GM10248 (cell line): Measurements from ENCODE around the gene SNAP29.
"Not testable (repeated sequence)": the region's sequence is repeated elsewhere in the genome, so short reads cannot be mapped to it uniquely, and the experiment has no call there.

ENCODE experiments used
- CTCF ChIA-PET: fragments of 300-600 bp; sonication (Branson Sonifier 250); formaldehyde crosslinking; extraction: SDS; loops from one replicate; lab custom pipeline; 2021; ENCODE audit warnings: antibody characterized with exemption; lab: Yijun Ruan, JAX
- POLR2A ChIA-PET: fragments of 350-650 bp; sonication (Branson Sonifier 250); formaldehyde crosslinking; extraction: SDS; loops from one replicate; lab custom pipeline; 2020; ENCODE audit warnings: antibody characterized with exemption; lab: Yijun Ruan, JAX
- DNase-seq: peaks from one replicate; pipeline ENCODE4 v3.0.0; 2012; ENCODE audit errors: extremely low spot score
- TF ChIP-seq, protein P1 (sequence below): IDR thresholded peaks from 2 replicates; pipeline ENCODE4 v1.5.1; 2012; ENCODE audit warnings: mild to moderate bottlenecking, low read depth; ENCODE audit errors: extremely low read depth, missing control alignments, control extremely low read depth

The SNAP29 gene

DNA sequence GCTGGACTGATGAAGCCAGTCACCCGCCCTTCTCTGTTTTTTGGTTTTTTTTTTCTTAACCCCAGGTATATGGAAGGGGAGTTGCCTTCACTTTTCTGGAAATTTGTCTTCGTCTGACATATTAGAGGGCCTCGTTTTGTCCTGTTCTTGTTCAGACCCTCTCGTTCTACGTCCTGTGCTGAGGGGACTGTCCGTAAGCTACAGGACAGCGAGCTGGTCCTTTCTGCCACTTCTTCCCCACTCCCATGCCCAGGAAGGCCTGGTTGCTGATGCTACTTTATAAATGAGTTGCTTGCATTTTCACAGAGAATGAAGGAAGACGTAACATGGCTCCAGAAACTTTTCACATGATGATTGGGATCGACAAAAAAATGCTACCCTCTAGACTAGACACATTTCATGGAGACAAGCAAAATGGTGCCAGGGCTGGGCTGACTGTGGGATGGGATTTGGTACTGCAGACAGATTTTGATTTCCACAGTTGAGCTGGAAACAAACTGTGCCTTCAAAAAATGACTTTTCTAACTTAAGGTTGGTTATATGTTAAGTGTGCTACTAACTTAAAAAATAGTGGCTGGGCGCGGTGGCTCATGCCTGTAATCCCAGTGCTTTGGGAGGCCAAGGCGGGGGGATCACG lies 31.2 kb downstream of the SNAP29 start:
- ChIA-PET POLR2A (no interaction called here), CTCF (interaction anchor here (0.9 to 1.6 kb wide), 5 partner anchors 16 to 106 kb away, joined by 3 to 4 read pairs (median 3); partner anchors contain the start of gene CRKL)
- TF ChIP-seq, protein P1, sequence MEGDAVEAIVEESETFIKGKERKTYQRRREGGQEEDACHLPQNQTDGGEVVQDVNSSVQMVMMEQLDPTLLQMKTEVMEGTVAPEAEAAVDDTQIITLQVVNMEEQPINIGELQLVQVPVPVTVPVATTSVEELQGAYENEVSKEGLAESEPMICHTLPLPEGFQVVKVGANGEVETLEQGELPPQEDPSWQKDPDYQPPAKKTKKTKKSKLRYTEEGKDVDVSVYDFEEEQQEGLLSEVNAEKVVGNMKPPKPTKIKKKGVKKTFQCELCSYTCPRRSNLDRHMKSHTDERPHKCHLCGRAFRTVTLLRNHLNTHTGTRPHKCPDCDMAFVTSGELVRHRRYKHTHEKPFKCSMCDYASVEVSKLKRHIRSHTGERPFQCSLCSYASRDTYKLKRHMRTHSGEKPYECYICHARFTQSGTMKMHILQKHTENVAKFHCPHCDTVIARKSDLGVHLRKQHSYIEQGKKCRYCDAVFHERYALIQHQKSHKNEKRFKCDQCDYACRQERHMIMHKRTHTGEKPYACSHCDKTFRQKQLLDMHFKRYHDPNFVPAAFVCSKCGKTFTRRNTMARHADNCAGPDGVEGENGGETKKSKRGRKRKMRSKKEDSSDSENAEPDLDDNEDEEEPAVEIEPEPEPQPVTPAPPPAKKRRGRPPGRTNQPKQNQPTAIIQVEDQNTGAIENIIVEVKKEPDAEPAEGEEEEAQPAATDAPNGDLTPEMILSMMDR = no peak
- no peak for DNase-seq

DNA sequence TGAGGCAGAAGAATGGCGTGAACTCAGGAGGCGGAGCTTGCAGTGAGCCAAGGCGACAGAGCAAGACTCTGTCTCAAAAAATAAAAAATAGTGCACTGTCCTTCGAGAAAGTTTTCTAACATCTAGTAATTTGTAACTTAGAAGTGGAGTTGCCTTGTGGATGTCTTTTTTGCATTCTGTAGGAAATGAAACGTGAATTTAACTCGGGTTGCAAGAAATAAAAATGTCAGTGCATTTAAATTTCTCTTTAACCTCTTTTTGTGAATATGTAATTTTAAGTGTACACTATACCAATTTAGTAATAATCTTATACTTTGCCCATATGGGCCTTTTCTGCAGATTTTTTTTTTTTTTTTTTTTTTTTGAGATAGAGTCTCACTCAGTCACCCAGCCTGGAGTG lies 32.2 kb downstream of the SNAP29 start:
- POLR2A ChIA-PET = no interaction called here
- TF ChIP-seq, protein P1 = no peak
- no peak for DNase-seq
- CTCF ChIA-PET = no interaction called here

DNA sequence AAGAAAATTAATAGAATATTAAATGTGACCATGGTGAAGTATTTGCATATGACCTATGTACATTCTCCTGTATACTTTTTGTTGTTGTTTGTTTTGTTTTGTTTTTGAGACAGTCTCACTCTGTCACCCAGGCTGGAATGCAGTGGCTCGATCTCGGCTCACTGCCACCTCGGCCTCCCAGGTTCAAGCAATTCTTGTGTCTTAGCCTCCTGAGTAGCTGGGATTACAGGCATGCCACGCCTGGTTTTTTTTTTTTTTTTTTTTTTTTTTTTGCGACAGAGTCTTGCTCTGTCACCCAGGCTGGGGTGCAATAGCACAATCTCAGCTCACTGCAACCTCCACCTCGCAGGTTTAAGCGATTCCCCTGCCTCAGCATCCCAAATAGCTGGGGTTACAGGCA lies 38.9 kb downstream of the SNAP29 start:
- CTCF ChIA-PET = interaction anchor here (1.5 kb wide), 1 partner anchor 12 kb away, joined by 6 read pairs; no protein-coding TSS in a partner anchor
- DNase-seq, POLR2A ChIA-PET: not testable (repeated sequence)

DNA sequence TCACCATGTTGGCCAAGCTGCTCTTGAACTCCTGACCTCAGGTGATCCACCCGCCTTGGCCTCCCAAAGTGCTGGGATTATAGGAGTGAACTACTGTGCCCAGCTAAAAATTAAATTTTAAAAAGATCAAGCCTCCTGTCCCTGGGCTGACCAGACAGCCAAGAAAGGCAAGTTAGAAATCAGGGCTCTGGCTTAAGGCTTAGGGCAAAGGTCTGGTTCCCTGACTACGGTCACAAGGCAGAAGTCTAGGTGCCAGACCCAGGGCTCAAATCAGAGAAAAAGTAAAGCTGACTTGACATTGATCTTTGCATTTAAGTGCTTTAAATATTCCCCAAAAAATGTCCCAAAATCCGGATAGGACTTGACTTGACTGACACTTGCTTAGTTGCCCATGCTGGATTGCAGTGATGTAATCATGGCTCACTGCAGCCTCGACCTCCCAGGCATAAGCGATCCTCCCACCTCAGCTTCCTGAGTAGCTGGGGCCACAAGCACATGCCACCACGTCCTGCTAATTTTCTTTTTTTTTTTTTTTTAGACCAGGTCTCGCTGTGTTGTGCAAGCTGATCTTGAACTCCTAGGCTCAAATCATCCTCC lies 41.1 kb downstream of the SNAP29 start:
- ChIA-PET CTCF (no interaction called here), POLR2A (no interaction called here)
- TF ChIP-seq, protein P1 = no peak
- no peak for DNase-seq

DNA sequence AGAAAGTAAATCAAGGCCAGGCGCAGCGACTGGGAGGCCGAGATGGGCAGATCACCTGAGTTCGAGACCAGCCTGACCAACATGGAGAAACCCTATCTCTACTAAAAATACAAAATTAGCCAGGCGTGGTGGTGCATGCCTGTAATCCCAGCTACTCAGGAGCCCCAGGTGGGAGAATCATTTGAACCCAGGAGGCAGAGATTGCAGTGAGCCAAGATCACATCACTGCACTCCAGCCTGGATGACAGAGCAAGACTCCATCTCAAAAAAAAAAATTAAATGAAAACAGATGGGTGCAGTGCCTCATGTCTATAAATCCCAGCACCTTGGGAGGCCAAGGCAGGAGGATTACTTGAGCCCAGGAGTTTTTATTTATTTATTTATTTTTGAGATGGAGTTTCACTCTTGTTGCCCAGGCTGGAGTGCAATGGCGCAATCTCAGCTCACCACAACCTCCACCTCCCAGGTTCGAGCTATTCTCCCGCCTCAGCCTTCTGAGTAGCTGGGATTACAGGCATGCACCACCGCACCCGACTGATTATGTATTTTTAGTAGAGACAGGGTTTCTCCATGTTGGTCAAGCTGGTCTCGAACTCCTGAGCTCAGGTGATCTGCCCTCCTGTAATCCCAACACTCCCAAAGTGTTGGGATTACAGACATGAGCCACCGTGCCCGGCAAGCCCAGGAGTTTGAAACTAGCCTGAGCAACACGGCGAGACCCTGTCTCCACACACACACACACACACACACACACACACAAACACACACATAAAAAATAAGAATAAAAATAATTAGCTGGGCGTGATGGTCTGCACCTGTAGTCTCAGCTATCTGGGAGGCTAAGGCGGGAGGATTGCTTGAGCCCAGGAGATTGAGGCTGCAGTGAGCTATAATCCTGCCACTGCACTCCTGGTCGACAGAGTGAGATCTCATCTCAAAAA lies 42.6 kb downstream of the SNAP29 start:
- POLR2A ChIA-PET, DNase-seq: not testable (repeated sequence)
- CTCF ChIA-PET = interaction anchor here (0.7 kb wide), 1 partner anchor 9 kb away, joined by 3 read pairs; no protein-coding TSS in a partner anchor

DNA sequence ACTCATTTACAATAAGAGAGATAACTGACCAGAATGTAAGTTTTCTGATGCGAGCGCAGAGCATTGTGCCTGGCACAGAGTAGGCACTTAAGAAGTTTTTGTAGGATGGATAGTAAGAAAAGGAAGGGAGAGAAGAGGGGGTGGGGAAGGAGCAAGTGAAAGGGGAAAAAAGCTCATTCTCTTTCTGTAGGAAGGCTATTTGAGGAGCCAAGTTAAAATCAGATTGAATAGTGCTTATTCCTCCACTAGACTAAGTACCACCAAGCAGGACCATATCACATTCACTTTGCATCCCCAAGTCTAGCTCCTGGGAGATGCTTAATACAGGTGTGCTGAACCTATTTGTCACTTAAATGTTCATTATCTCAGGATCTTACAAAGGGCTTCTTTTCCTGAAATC lies 44.3 kb downstream of the SNAP29 start:
- ChIA-PET POLR2A (no interaction called here), CTCF (interaction anchor here (2.1 kb wide), 1 partner anchor 17 kb away, joined by 8 read pairs; no protein-coding TSS in a partner anchor)
- no peak for DNase-seq
- TF ChIP-seq, protein P1 = no peak

DNA sequence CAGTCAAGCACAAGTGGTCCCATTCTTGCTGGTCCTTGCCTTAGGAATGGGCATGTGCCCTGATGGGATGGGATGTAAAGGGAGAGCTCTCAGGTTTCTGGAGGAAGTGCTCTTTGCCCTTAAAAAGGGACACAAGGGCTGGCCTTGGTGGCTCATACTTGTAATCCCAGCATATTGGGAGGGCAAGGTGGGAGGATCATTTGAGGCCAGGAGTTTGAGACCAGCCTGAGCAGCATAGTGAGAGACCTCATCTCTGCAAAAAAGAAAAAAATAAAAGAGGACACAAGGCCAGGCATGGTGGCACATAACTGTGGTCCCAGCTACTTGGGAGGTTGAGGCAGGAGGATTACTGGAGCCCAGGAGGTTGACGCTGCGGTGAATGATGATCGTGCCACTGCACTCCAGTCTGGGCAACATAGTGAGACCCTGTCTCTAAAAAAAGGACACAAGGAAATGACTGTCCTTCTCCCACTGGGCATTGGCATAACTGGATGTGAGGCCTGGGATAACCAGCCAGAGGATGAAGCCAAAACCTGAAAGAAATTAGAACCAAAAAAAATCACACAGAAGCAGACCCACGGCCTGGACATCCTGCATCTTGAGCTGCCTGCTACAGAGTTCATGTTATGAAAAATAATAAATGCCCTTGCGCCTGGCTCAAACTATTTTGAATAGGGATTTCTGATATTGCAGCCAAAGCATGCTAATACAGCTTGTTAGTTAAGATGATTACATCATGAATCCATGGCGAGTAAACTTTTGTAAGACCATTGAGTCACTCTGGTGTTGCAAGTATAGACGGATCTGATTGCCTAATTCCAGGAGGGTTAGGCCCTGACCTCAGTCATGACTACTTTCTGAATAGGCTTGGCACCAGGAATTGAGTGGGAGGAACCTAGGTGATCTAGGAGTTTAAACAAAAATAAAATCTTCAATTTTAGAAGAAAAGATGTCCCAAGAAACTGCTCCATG lies 45.5 kb downstream of the SNAP29 start:
- POLR2A ChIA-PET = no interaction called here
- TF ChIP-seq, protein P1 = no peak
- no peak for DNase-seq
- CTCF ChIA-PET = interaction anchor here (1.0 to 2.1 kb wide), 3 partner anchors 13 to 66 kb away, joined by 3 to 8 read pairs (median 6); partner anchors contain the start of gene CRKL
